ENCODE measurements around the gene OR8B2. TPM values are rescaled to one million over a fixed set of nuclear protein-coding genes. Genes with fewer than 3 reads are reported as not detected.
A peak's percentile ranks its signal among the peaks of the same experiment; 100 is the strongest.
"Not testable (repeated sequence)": the region's sequence is repeated elsewhere in the genome, so short reads cannot be mapped to it uniquely, and the experiment has no call there.

Gene OR8B2
- total RNA-seq, result not detected in 2 replicates

DNA sequence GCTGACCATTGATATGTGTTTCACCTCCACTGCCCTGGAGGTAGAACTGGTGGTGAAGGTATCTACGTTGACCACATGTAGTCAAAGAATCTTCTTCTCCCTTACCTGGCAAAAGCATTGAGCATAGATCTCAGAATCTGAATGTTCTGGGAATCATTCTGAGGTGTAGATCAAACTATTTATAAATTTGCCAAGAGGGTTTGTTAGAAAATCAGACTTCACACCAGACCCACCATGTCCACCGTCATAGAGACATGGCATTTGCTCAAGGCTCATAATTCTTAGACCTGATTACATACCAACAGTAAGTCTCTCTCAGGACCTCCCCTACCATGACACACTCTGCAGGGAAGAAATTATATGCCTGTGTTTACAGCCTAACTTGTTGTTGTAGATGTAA is at the start of gene OR8B2:
OR8B2 (minus strand) TSS at position 101 of the 400 bp plus-strand sequence. CDS start 1,156 bp downstream, outside the sequence.
- no peak for DNase-seq (ENCODE audit: low read depth)
- no peak within 1 kb of the TSS for H3K4me3 ChIP-seq (ENCODE audit: low read depth, low read length)
- no peak for TF ChIP-seq CTCF (conservative IDR thresholded peaks at IDR 0.05; ENCODE audit: low read depth, low read length)

- TF ChIP-seq CTCF (conservative IDR thresholded peaks at IDR 0.05; ENCODE audit: low read depth, low read length), result no peak
- H3K4me3 ChIP-seq (ENCODE audit: low read depth, low read length), result no peak overlapping the region
- no peak for DNase-seq (ENCODE audit: low read depth)
Observed at GRCh38 chr11:124429599-124429998, 45.3 kb upstream of the OR8B2 start.

DNA sequence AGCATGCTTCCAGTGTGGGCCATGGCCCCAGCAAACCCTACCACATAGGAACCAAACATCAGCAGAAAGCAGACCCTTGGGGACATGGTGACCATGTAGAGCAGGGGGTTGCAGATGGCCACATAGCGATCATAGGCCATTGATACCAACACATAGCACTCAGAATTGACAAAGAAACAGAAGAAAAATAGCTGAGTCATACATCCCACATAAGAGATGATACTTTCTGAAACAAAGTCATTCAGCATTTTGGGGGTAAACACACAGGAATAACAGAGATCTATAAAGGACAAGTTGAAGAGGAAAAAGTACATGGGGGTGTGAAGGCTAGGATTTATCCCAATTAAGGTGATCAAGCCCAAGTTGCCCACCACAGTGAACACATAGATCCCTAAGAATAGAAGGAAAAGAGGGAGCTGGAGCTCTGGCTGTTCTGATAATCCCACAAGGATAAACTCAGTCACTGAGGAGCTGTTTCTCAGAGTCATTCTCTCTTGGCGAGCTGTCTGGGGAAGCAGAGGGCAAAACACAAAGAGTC is 40.2 kb upstream of the OR8B2 start, which contains the start of gene OR8B4:
OR8B4 (minus strand) TSS at position 488 of the 538 bp plus-strand sequence; CDS start at position 488, 0 bp downstream.
- no peak for TF ChIP-seq CTCF (conservative IDR thresholded peaks at IDR 0.05; ENCODE audit: low read depth, low read length)
- DNase-seq (ENCODE audit: low read depth), result no peak
- no peak within 1 kb of the TSS for H3K4me3 ChIP-seq (ENCODE audit: low read depth, low read length)

GRCh38 chr11:124421043-124421442 is 36.7 kb upstream of the OR8B2 start:
- no peak overlapping the region for H3K4me3 ChIP-seq (ENCODE audit: low read depth, low read length)
- no peak for DNase-seq (ENCODE audit: low read depth)
- no peak for TF ChIP-seq CTCF (conservative IDR thresholded peaks at IDR 0.05; ENCODE audit: low read depth, low read length)

GRCh38 chr11:124415356-124415923 is 31.1 kb upstream of the OR8B2 start:
- no peak overlapping the region for H3K4me3 ChIP-seq (ENCODE audit: low read depth, low read length)
- DNase-seq (ENCODE audit: low read depth), result peak; percentile 13
- TF ChIP-seq CTCF (conservative IDR thresholded peaks at IDR 0.05; ENCODE audit: low read depth, low read length), result peak; percentile 78

- no peak for TF ChIP-seq CTCF (conservative IDR thresholded peaks at IDR 0.05; ENCODE audit: low read depth, low read length)
Observed at GRCh38 chr11:124409906-124410305, 25.6 kb upstream of the OR8B2 start.

GRCh38 chr11:124405581-124405980 is 21.3 kb upstream of the OR8B2 start:
- TF ChIP-seq CTCF (conservative IDR thresholded peaks at IDR 0.05; ENCODE audit: low read depth, low read length), result no peak

More at GRCh38 chr11:124409906-124410305, 25.6 kb upstream of the OR8B2 start:
- no peak for DNase-seq (ENCODE audit: low read depth)
- no peak overlapping the region for H3K4me3 ChIP-seq (ENCODE audit: low read depth, low read length)

GRCh38 chr11:124403186-124403585 is 18.9 kb upstream of the OR8B2 start:
- DNase-seq (ENCODE audit: low read depth); H3K4me3 ChIP-seq (ENCODE audit: low read depth, low read length): not testable (repeated sequence)

More at GRCh38 chr11:124405581-124405980, 21.3 kb upstream of the OR8B2 start:
- no peak for DNase-seq (ENCODE audit: low read depth)
- no peak overlapping the region for H3K4me3 ChIP-seq (ENCODE audit: low read depth, low read length)

Data from epithelial cell of proximal tubule (primary cell).